Subcutaneous adipose tissue (tissue), 4 donors: ENCODE measurements around the gene MAP4K3. TPM values are rescaled to one million over a fixed set of nuclear protein-coding genes. Genes with fewer than 3 reads are reported as not detected.

ENCODE experiments used
- CTCF ChIP-seq: fragments of 450-650 bp; IDR thresholded peaks from one replicate; pipeline ENCODE4 v1.5.1; 2016; ENCODE audit warnings: low read depth, mild to moderate bottlenecking, control low read depth, antibody characterized with exemption, moderate library complexity
- total RNA-seq, 4 donors: library from RNA; depleted of rRNA; stranded (reverse); fragments of >200 nt; gene quantifications; one replicate each; pipeline ENCODE4 v1.1.0, GENCODE V29; 2016

MAP4K3 gene
- total RNA-seq, 4 donors from 2014 or later, result 57.8 to 90.6 (median 63.6) TPM

GRCh38 chr2:39432701-39433100 lies 4.4 kb downstream of the MAP4K3 start:
- no peak for TF ChIP-seq CTCF

- TF ChIP-seq CTCF, result no peak
Observed at GRCh38 chr2:39431592-39432316, 5.3 kb downstream of the MAP4K3 start.

GRCh38 chr2:39429746-39430145 lies 7.3 kb downstream of the MAP4K3 start:
- TF ChIP-seq CTCF, result no peak

GRCh38 chr2:39424951-39425350 lies 12.1 kb downstream of the MAP4K3 start:
- TF ChIP-seq CTCF, result no peak

- no peak for TF ChIP-seq CTCF
Observed at GRCh38 chr2:39422700-39423099, 14.4 kb downstream of the MAP4K3 start.

GRCh38 chr2:39421354-39421753 lies 15.7 kb downstream of the MAP4K3 start:
- TF ChIP-seq CTCF, result no peak

GRCh38 chr2:39419282-39420223 lies 17.5 kb downstream of the MAP4K3 start:
- TF ChIP-seq CTCF, result no peak
